ENCODE measurements around the gene ODAD2.
A peak's percentile ranks its signal among the peaks of the same experiment; 100 is the strongest.
"Not testable (repeated sequence)": the region's sequence is repeated elsewhere in the genome, so short reads cannot be mapped to it uniquely, and the experiment has no call there.

ODAD2 gene

DNA sequence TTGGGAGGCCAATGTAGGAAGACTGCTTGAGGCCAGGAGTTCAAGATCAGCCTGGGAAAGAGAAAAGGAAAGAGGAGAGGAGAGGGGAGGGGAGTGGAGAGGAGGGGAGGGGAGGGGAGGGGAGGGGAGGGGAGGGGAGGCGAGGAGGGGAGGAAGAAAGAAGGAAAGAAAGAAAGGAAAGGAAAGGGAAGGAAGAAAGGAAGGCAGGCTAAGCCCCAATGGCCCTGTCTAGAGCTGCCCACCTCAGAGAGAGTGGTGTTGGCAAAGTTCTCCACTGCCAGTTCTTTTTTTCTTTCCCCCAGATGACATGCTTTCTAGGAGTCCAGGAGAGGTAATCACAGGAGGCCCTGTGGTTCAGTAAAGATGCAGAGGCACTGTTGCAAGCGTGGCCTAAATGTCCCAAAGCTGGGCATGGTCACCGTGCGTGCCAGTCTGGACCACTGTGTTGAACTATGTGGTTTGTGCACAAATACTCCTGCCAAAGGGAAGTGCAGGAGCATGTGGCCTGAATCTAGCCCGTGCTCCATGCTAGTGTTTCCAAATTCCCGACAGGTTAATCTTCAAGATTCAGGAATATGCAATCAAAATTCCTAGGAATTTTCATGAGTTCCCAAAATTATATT is 39.7 kb downstream of the ODAD2 start (continued):
- TF ChIP-seq SP3 (tag by site-specific recombination; IDR thresholded peaks at IDR 0.05) (no peak), ZNF114 (tag by site-specific recombination; IDR thresholded peaks at IDR 0.05) (no peak), ZNF211 (tag by site-specific recombination; IDR thresholded peaks at IDR 0.05; ENCODE audit: low read depth) (no peak), ZNF561 (tag by site-specific recombination; IDR thresholded peaks at IDR 0.05; ENCODE audit: borderline replicate concordance) (no peak), ZBTB7A (tag by site-specific recombination; IDR thresholded peaks at IDR 0.05; ENCODE audit: low read depth) (no peak)

GRCh38 chr10:27958383-27958782 is 40.5 kb downstream of the ODAD2 start:
- POLR2A ChIA-PET; CTCF ChIA-PET; H3K36me3 ChIP-seq (ENCODE audit: control insufficient read depth in 2 of 2, insufficient read depth in 1 of 2, low read length in 2 of 2); H3K9me3 ChIP-seq (ENCODE audit: control insufficient read depth, insufficient read depth, low read depth, low read length); H3K27ac ChIP-seq (ENCODE audit: extremely low read depth, low read depth, low read length); H3K4me3 ChIP-seq (ENCODE audit: low read depth, low read length); H3K4me1 ChIP-seq (ENCODE audit: control insufficient read depth, insufficient read depth, low read length): not testable (repeated sequence)

DNA sequence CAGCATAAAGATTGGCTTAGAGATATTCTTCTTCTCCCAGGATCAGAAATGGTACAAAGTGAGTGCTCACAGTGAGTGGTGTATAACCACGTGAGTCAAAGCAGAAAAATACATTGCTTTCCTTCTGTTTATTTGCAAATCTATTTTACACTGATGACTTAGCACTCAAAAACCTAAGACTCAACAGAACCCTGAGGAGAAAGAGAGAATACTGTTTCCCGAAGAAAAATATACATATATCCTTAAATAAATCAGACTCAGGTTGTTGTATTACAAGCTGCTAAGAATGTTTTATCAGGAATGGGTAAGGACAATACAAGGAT is 48.7 kb downstream of the ODAD2 start:
- POLR2A ChIA-PET, result no interaction called here
- no peak overlapping the region for H3K27ac ChIP-seq (ENCODE audit: extremely low read depth, low read depth, low read length)
- H3K4me3 ChIP-seq (ENCODE audit: low read depth, low read length), result no peak overlapping the region
- CTCF ChIA-PET, result no interaction called here
- no peaks in the 10 kb centered on the region for H3K36me3 ChIP-seq (ENCODE audit: control insufficient read depth in 2 of 2, insufficient read depth in 1 of 2, low read length in 2 of 2)
- TF ChIP-seq ZNF623 (tag by site-specific recombination; IDR thresholded peaks at IDR 0.05), result no peak
- TF ChIP-seq ZNF302 (tag by site-specific recombination; IDR thresholded peaks at IDR 0.05; ENCODE audit: low read depth), result no peak
- no peak for TF ChIP-seq ZNF660 (tag by site-specific recombination; IDR thresholded peaks at IDR 0.05)
- no peak for TF ChIP-seq ZNF202 (tag by site-specific recombination; IDR thresholded peaks at IDR 0.05; ENCODE audit: borderline replicate concordance)
- TF ChIP-seq ZNF561 (tag by site-specific recombination; IDR thresholded peaks at IDR 0.05; ENCODE audit: borderline replicate concordance), result no peak
- no peak for TF ChIP-seq ZNF549 (tag by site-specific recombination; IDR thresholded peaks at IDR 0.05)
- TF ChIP-seq TCF7L2 (IDR thresholded peaks at IDR 0.05; ENCODE audit: borderline replicate concordance, low read depth, low read length), result no peak
- no peak for TF ChIP-seq ZNF521 (tag by site-specific recombination; IDR thresholded peaks at IDR 0.05)
- no peak for TF ChIP-seq KLF8 (tag by site-specific recombination; IDR thresholded peaks at IDR 0.05)
- no peaks in the 10 kb centered on the region for H3K4me1 ChIP-seq (ENCODE audit: control insufficient read depth, insufficient read depth, low read length)
- H3K9me3 ChIP-seq (ENCODE audit: control insufficient read depth, insufficient read depth, low read depth, low read length), result no peaks in the 10 kb centered on the region

GRCh38 chr10:27949528-27950241 is 49.2 kb downstream of the ODAD2 start:
- CTCF ChIA-PET, result no interaction called here
- no peak overlapping the region for H3K27ac ChIP-seq (ENCODE audit: extremely low read depth, low read depth, low read length)
- H3K4me3 ChIP-seq (ENCODE audit: low read depth, low read length), result no peak overlapping the region
- TF ChIP-seq, protein P1, sequence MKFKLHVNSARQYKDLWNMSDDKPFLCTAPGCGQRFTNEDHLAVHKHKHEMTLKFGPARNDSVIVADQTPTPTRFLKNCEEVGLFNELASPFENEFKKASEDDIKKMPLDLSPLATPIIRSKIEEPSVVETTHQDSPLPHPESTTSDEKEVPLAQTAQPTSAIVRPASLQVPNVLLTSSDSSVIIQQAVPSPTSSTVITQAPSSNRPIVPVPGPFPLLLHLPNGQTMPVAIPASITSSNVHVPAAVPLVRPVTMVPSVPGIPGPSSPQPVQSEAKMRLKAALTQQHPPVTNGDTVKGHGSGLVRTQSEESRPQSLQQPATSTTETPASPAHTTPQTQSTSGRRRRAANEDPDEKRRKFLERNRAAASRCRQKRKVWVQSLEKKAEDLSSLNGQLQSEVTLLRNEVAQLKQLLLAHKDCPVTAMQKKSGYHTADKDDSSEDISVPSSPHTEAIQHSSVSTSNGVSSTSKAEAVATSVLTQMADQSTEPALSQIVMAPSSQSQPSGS (tag by site-specific recombination; IDR thresholded peaks at IDR 0.05; ENCODE audit: low read depth), result peak; percentile 46; the same call in 1 of the 2 replicates
- TF ChIP-seq SP7 (tag by site-specific recombination; IDR thresholded peaks at IDR 0.05), result no peak
- no peak for TF ChIP-seq ZEB2 (tag by site-specific recombination; IDR thresholded peaks at IDR 0.05)
- no peaks in the 10 kb centered on the region for H3K4me1 ChIP-seq (ENCODE audit: control insufficient read depth, insufficient read depth, low read length)
- H3K9me3 ChIP-seq (ENCODE audit: control insufficient read depth, insufficient read depth, low read depth, low read length), result no peaks in the 10 kb centered on the region
- no peaks in the 10 kb centered on the region for H3K36me3 ChIP-seq (ENCODE audit: control insufficient read depth in 2 of 2, insufficient read depth in 1 of 2, low read length in 2 of 2)
- POLR2A ChIA-PET, result no interaction called here

Data from HEK293 (cell line).